GM12891 (cell line): ENCODE measurements around the gene GRB2.

ENCODE experiments used
- PAX5 ChIP-seq: IDR thresholded peaks from 2 replicates; pipeline ENCODE4 v1.6.1; 2011; ENCODE audit warnings: low read length, moderate library complexity, mild to moderate bottlenecking; ENCODE audit not compliant: insufficient read depth, severe bottlenecking
- POLR2A ChIP-seq: IDR thresholded peaks from 2 replicates; pipeline ENCODE4 v1.6.1; 2011; ENCODE audit warnings: low read depth, low read length, control low read depth
- POLR2AphosphoS5 ChIP-seq: IDR thresholded peaks from 2 replicates; pipeline ENCODE4 v1.6.1; 2011; ENCODE audit warnings: low read depth, low read length, control low read depth
- POU2F2 ChIP-seq: IDR thresholded peaks from 2 replicates; pipeline ENCODE4 v1.6.1; 2011; ENCODE audit warnings: low read depth, mild to moderate bottlenecking, control low read depth, low read length, moderate library complexity
- SPI1 ChIP-seq: IDR thresholded peaks from 2 replicates; pipeline ENCODE4 v1.6.1; 2011; ENCODE audit warnings: low read depth, low read length, control low read depth
- TAF1 ChIP-seq: IDR thresholded peaks from 2 replicates; pipeline ENCODE4 v1.6.1; 2011; ENCODE audit warnings: low read depth, low read length, control low read depth

DNA sequence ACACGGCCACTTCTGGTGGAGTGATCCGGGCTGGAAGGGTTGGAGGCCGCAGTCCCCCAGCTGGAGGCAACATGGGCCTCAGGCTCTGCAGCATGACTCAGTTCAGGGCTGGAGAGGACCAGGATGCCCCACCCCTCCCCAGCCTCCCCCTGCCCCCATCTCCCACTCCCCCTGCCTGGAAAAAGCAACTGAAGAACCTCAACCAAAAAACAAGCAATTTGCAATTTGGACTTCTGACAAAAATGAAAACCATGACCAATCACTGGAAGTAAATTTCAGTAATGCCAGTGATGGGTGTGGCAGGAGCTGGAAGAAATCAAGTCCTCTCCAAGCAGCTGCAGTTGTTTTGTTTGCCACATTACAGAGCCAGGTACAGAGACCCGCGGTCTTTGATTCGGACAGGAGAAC lies 127.8 kb downstream of the GRB2 start:
- TF ChIP-seq TAF1 (no peak), POLR2A (no peak), POLR2AphosphoS5 (no peak), SPI1 (no peak), PAX5 (no peak), POU2F2 (no peak)
